Karpas-422 (cell line): ENCODE data around the gene ANKRD33B. TPM values are rescaled to one million over a fixed set of nuclear protein-coding genes. Genes with fewer than 3 reads are reported as not detected.
"Not testable (repeated sequence)": the region's sequence is repeated elsewhere in the genome, so short reads cannot be mapped to it uniquely, and the experiment has no call there.

Experiments
- DNase-seq: peaks from one replicate; pipeline ENCODE4 v3.0.0-alpha.2; 2015
- H2AFZ ChIP-seq: fragments of 200-600 bp; sonication (generic); 2 replicates; pipeline ENCODE4 v1.6.1; 2014; ENCODE audit warnings: antibody characterized with exemption, low read length, mixed read lengths
- H3K27ac ChIP-seq: fragments of 200-600 bp; sonication (generic); 2 replicates; pipeline ENCODE4 v1.5.1; 2014; ENCODE audit warnings: mild to moderate bottlenecking, low read length, moderate library complexity
- H3K27me3 ChIP-seq: fragments of 200-600 bp; sonication (generic); 2 replicates; pipeline ENCODE4 v1.6.1; 2014; ENCODE audit warnings: low read length, mixed read lengths
- H3K36me3 ChIP-seq: fragments of 200-600 bp; sonication (generic); 2 replicates; pipeline ENCODE4 v1.6.1; 2014; ENCODE audit warnings: low read length, mixed read lengths; ENCODE audit not compliant: insufficient read depth
- H3K4me1 ChIP-seq: fragments of 200-600 bp; sonication (generic); 2 replicates; pipeline ENCODE4 v1.6.1; 2014; ENCODE audit warnings: mild to moderate bottlenecking, low read length, mixed read lengths
- H3K4me2 ChIP-seq: fragments of 200-600 bp; sonication (generic); 2 replicates; pipeline ENCODE4 v1.6.1; 2014; ENCODE audit warnings: low read length, low read depth, mild to moderate bottlenecking; ENCODE audit not compliant: poor library complexity, severe bottlenecking
- H3K4me3 ChIP-seq: fragments of 200-600 bp; sonication (generic); 2 replicates; pipeline ENCODE4 v1.5.1; 2014; ENCODE audit warnings: mild to moderate bottlenecking, antibody characterized with exemption, low read length, mixed read lengths
- H3K79me2 ChIP-seq: fragments of 200-600 bp; sonication (generic); 2 replicates; pipeline ENCODE4 v1.6.1; 2014; ENCODE audit warnings: mild to moderate bottlenecking, low read length, mixed read lengths
- H3K9ac ChIP-seq: fragments of 200-600 bp; sonication (generic); 2 replicates; pipeline ENCODE4 v1.6.0; 2014; ENCODE audit warnings: low read length
- H3K9me2 ChIP-seq: fragments of 200-600 bp; sonication (generic), shearing (Covaris generic); replicated peaks from 2 replicates; pipeline ENCODE4 v1.6.0; 2014; ENCODE audit warnings: mild to moderate bottlenecking, low read length, moderate library complexity; ENCODE audit not compliant: insufficient read depth
- H3K9me3 ChIP-seq: fragments of 300-700, 200-600 bp; sonication (generic); 2 replicates; pipeline ENCODE4 v1.6.1; 2014; ENCODE audit warnings: low read length, mixed read lengths
- H4K20me1 ChIP-seq: fragments of 200-600 bp; sonication (generic); 2 replicates; pipeline ENCODE4 v1.6.1; 2014; ENCODE audit warnings: mild to moderate bottlenecking, antibody characterized with exemption, low read length, low read depth; ENCODE audit not compliant: insufficient read depth
- total RNA-seq: library from RNA; depleted of rRNA; stranded (reverse); fragments of >200 nt; shearing (Covaris generic); gene quantifications from 2 replicates; pipeline ENCODE4 v1.2.3, GENCODE V29; 2014; ENCODE audit warnings: low replicate concordance

The ANKRD33B gene
- total RNA-seq, 1 experiment from 2014 or later: 0.48 TPM

GRCh38 chr5:10661401-10661800 is 97.5 kb downstream of the ANKRD33B start:
- Histone ChIP-seq H2AFZ (no peak overlapping the region), H3K9ac (no peak overlapping the region), H3K9me2 (no peaks in the 10 kb centered on the region), H3K9me3 (no peaks in the 10 kb centered on the region), H3K79me2 (no peaks in the 10 kb centered on the region), H3K36me3 (no peaks in the 10 kb centered on the region), H3K4me2 (no peak overlapping the region), H4K20me1 (no peaks in the 10 kb centered on the region), H3K4me3 (no peak overlapping the region), H3K27ac (no peak overlapping the region), H3K27me3 (no peaks in the 10 kb centered on the region), H3K4me1 (no peaks in the 10 kb centered on the region)
- no peak for DNase-seq

- Histone ChIP-seq H3K9me3 (no peaks in the 10 kb centered on the region), H3K4me1 (no peaks in the 10 kb centered on the region), H3K27ac (no peak overlapping the region), H3K27me3 (no peaks in the 10 kb centered on the region), H2AFZ (no peak overlapping the region), H3K79me2 (no peaks in the 10 kb centered on the region), H3K4me3 (no peak overlapping the region), H3K36me3 (no peaks in the 10 kb centered on the region), H3K4me2 (no peak overlapping the region), H3K9ac (no peak overlapping the region), H3K9me2 (no peaks in the 10 kb centered on the region), H4K20me1 (no peaks in the 10 kb centered on the region)
- no peak for DNase-seq
Measured at GRCh38 chr5:10662083-10662482, 98.2 kb downstream of the ANKRD33B start.

- H3K9me2 ChIP-seq: no peaks in the 10 kb centered on the region
- no peak overlapping the region for H2AFZ ChIP-seq
- no peak for DNase-seq
- no peaks in the 10 kb centered on the region for H3K9me3 ChIP-seq
- no peak overlapping the region for H3K27ac ChIP-seq
- no peaks in the 10 kb centered on the region for H3K79me2 ChIP-seq
- no peaks in the 10 kb centered on the region for H3K36me3 ChIP-seq
- H3K4me3 ChIP-seq: no peak overlapping the region
- H3K9ac ChIP-seq: no peak overlapping the region
- no peaks in the 10 kb centered on the region for H3K27me3 ChIP-seq
- H4K20me1 ChIP-seq: no peaks in the 10 kb centered on the region
- no peaks in the 10 kb centered on the region for H3K4me1 ChIP-seq
- no peak overlapping the region for H3K4me2 ChIP-seq
Measured at GRCh38 chr5:10662661-10663488, 99.0 kb downstream of the ANKRD33B start.

- Histone ChIP-seq H3K27me3 (no peaks in the 10 kb centered on the region), H3K9ac (no peak overlapping the region), H3K9me2 (no peaks in the 10 kb centered on the region), H3K4me2 (no peak overlapping the region), H3K36me3 (no peaks in the 10 kb centered on the region), H3K27ac (no peak overlapping the region), H3K79me2 (no peaks in the 10 kb centered on the region), H3K4me3 (no peak overlapping the region), H2AFZ (no peak overlapping the region), H3K9me3 (no peaks in the 10 kb centered on the region), H4K20me1 (no peaks in the 10 kb centered on the region), H3K4me1 (no peaks in the 10 kb centered on the region)
- DNase-seq: no peak
Measured at GRCh38 chr5:10663489-10664179, 99.8 kb downstream of the ANKRD33B start.

- not testable (repeated sequence) for H3K27ac ChIP-seq, H3K4me1 ChIP-seq, H3K4me2 ChIP-seq, DNase-seq, H2AFZ ChIP-seq, H3K9ac ChIP-seq, H3K9me3 ChIP-seq, H3K79me2 ChIP-seq, H3K4me3 ChIP-seq, H3K9me2 ChIP-seq, H4K20me1 ChIP-seq, H3K36me3 ChIP-seq, H3K27me3 ChIP-seq
Measured at GRCh38 chr5:10664180-10664769, 100.4 kb downstream of the ANKRD33B start.

- H3K9ac ChIP-seq: no peak overlapping the region
- no peak overlapping the region for H3K4me2 ChIP-seq
- no peak overlapping the region for H2AFZ ChIP-seq
- no peaks in the 10 kb centered on the region for H3K4me1 ChIP-seq
- H4K20me1 ChIP-seq: no peaks in the 10 kb centered on the region
- H3K79me2 ChIP-seq: no peaks in the 10 kb centered on the region
- no peaks in the 10 kb centered on the region for H3K9me3 ChIP-seq
- no peak overlapping the region for H3K4me3 ChIP-seq
- H3K27ac ChIP-seq: no peak overlapping the region
- H3K36me3 ChIP-seq: no peaks in the 10 kb centered on the region
- no peak for DNase-seq
- H3K27me3 ChIP-seq: no peaks in the 10 kb centered on the region
- H3K9me2 ChIP-seq: no peaks in the 10 kb centered on the region
Measured at GRCh38 chr5:10665799-10666198, 101.9 kb downstream of the ANKRD33B start.

GRCh38 chr5:10666531-10667299 is 102.8 kb downstream of the ANKRD33B start:
- Histone ChIP-seq H3K9me3 (no peaks in the 10 kb centered on the region), H3K9ac (no peak overlapping the region), H3K27me3 (no peaks in the 10 kb centered on the region), H3K4me3 (no peak overlapping the region), H4K20me1 (no peaks in the 10 kb centered on the region), H2AFZ (no peak overlapping the region), H3K27ac (no peak overlapping the region), H3K9me2 (no peaks in the 10 kb centered on the region), H3K36me3 (no peaks in the 10 kb centered on the region), H3K4me1 (no peaks in the 10 kb centered on the region), H3K79me2 (no peaks in the 10 kb centered on the region), H3K4me2 (no peak overlapping the region)
- no peak for DNase-seq
